Activated naive CD8-positive, alpha-beta T cell treated with anti-CD3 and anti-CD28 coated beads, Interleukin-2, amount 50 U/mL, for 16 hours (primary cell): ENCODE data around the gene FRAT2.
"Not testable (repeated sequence)": the region's sequence is repeated elsewhere in the genome, so short reads cannot be mapped to it uniquely, and the experiment has no call there.

Experiments
- DNase-seq: peaks from one replicate; pipeline ENCODE4 v3.0.0-alpha.2; 2020; ENCODE audit warnings: low read depth, low spot score

FRAT2 gene

DNA sequence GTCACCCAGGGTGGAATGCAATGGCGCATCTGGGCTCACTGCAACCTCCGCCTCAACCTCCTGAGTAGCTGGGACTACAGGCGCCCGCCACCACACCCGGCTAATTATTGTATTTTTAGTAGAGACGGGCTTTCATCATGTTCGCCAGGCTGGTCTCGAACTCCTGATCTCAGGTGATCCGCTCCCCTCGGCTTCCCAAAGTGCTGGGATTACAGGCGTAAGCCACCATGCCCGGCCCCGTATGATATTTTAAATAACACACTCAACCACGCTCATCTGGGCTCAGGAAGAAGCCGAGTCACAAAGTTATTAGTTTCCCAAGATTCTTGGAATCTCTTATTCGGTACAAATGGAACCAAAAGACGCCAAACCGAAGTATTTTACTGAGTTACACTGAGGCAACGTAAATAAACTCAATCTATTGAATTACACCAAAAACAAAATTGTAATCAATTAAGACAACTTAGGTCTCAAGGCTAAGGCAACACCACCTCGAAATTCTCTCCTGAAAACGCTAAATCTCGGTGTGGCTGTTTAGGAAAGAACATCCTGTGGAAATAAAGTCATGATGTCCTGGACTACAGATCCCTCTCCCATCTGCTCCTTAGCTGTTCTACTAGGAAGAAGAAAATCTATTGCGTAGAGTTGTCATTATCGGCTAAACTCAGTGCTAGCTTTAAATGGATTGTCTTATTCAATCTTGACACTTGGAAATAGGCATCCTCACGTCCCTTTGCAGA, 43.0 kb downstream of the FRAT2 start:
- no peak for DNase-seq

DNA sequence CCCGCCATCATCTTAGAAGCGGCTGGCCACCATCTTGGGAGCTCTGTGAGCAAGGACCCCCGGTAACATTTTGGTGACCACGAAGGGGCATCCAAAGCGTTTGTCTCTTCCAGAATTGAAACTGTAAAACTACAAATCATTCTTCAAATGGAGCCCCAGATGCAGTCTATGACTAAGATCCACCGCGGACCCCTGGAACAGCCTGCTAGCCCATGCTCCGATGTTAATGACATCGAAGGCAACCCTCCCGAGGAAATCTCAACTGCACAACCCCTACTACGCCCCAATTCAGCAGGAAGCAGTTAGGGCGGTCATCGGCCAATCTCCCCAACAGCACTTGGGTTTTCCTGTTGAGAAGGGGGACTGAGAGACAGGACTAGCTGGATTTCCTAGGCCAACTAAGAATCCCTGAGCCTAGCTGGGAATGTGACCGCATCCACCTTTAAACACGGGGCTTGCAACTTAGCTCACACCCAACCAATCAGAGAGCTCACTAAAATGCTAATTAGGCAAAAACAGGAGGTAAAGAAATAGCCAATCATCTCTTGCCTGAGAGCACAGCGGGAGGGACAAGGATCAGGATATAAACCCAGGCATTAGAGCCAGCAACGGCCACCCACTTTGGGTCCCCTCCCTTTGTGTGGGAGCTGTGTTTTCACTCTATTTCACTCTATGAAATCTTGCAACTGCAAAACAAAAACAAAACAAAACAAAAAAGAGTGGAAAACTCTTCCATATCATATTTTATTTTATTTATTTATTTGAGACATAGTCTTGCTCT, 43.8 kb downstream of the FRAT2 start:
- DNase-seq, result not testable (repeated sequence)

DNA sequence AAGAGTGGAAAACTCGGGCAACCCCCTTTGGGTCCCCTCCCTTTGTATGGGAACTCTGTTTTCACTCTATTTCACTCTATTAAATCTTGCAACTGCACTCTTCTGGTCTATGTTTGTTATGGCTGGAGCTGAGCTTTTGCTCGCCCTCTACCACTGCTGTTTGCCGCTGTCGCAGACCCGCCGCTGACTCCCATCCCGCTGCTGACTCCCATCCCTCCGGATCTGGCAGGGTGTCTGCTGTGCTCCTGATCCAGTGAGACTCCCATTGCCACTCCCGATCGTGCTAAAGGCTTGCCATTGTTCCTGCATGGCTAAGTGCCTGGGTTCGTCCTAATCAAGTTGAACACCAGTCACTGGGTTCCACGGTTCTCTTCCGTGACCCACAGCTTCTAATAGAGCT, 44.5 kb downstream of the FRAT2 start:
- DNase-seq, result not testable (repeated sequence)
